HUDEP-2 (cell line): Measurements from ENCODE around the gene ZFAND3.

Source experiments
- DNase-seq, 76 experiments: peaks; one replicate each; lab custom pipeline; 2025; ENCODE audit not compliant: unreplicated experiment in 76 of 76; lab: John Stamatoyannopoulos, UW

ZFAND3 gene

DNA sequence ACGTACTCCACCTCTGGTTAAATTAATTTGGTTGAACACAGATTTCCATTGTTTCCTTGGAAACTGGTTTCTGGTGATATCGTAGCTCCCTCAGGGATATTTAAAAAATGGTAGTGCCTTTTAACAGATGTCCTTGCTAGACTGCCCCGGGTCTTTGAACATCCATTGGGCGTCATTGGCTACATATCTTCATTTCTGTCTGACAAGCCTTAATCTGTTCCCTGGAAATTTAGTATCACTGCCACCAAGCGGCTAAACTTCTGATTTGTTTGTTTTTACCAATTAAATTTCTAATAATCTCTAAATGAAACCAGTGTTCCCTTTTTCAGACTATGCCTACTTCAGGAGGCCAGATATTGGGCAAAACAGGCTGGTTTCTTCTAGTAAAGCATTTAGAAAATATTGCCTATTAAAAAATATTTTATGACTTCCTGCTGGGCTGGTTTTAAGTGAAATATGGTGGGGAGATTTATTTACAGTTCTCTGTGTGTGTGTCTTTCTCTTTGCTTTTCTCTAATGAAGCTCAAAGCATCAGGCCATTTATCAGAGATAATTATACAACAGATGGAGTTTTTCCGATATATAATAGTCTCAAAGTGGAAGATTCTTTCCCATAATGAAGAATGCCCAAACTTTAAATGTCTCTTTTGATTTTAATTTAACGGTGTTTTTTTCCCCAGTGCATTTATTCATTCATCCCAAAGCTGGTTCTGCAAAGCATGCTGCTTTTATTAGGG lies 249.5 kb downstream of the ZFAND3 start:
- no peak for DNase-seq

DNA sequence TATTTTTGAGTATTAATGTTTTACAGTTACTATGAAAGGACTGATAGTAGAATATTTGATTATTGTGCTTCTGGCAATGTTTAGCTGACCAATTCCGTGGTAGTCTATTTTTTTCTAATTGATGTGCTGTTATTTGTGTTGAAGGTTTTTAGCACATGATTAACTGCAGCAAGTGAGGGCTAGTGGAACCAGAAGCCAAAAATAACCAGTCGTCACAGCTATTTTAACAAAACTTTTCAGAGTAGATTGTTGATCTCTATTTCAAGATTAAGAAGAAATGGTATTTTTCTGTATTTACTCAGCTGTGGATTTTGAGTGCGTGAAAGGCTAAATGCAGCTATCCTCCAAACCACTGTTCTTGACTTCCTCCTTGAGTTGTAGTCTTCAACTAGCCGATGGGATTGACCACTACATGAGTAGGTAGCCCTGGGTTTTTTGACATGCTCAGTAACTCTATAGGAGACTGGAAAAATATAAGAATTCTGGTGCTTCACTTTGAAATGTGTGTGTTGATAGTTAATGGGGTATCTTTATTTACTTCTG lies 258.0 kb downstream of the ZFAND3 start:
- no peak for DNase-seq

DNA sequence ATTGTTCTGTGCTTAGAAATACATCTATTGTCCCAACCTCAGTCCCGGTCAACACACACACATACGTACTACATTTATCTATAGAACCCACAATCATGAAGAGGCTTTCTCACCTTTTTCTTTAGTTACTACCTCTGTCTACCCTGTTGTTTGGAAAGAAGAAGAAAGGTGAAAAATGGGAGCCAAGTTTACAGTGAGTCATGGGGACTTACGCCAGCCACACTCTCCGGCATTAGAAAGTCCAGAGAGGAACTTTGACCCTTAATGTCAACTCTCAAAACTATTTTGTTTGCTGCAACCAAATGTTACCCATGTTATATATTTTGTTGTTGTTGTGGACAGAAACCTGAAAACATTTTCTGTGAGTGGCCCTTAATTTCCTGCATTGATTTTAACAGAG lies 259.1 kb downstream of the ZFAND3 start:
- no peak for DNase-seq

DNA sequence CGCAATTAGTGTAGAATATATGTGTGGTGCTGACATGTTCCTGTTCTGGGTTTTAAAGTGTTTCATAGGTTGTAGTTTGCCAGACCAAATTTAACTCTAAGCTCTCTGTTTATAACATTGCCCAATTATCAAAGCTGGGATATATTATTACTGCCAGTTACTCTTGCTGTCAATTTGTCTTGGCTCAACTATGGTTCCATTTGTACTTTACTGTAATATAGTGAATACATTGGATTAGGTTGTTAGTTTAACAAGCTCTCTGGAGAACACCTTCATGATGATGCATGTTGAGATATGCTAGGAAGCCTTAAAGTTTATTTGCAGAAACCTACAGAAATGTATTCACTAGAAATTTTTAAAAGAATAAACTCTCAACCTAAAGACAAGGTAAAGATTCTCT lies 259.6 kb downstream of the ZFAND3 start:
- DNase-seq: no peak

DNA sequence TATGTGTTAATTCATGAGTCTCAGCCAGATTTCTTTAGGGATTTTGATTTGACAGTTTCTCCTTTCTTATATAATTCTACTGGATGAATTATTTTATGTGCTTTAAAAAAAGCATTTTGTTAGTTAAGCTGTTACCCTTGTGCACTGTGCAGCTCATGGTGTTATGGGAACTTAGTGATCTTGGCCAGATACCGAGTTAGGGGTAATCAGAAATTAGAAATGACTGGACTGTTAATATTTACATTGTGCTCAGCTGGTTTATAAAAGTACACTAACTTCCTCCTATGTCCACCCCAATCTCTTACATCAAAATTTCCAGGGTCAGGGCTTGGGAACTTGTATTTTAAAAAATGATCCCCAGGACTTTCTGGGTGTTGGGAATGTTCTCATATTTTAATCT lies 260.0 kb downstream of the ZFAND3 start:
- DNase-seq: no peak

DNA sequence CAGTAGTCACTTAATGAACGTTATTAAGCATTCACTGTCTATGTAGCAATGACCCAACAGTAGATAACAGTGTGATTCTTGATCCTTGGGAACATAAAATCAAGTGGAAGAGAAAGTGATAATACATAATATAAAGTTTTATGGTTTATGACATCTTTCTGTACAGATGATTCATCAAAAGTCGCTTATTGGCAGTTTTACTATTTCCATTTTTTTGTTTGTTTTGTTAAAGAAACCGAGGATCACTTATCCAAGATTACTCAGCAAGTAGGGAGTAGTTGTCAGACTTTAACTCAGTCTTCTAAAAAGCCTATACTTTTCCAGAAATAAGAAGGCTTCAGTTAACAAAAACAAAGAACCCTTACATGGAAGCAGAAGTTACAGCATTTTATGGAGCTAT lies 260.8 kb downstream of the ZFAND3 start:
- DNase-seq: no peak

DNA sequence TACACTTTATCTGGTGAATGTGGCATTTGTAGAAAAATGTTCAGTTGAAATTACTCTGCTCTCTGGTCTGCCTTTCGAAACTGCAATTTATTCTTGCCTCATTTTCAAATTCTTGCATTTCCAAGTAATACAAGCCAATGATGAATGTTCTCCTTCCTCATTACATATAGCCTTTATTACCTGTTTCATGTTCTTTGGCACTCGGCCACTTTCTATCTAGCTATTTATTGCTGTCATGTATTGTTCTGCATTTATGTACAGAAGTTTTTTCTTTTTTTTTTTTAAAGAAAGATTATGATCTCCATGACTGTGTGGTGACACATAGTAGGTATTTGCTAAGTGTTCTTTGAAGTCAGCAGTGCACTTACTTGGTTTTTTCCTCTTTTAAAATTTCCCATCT lies 261.4 kb downstream of the ZFAND3 start:
- no peak for DNase-seq

DNA sequence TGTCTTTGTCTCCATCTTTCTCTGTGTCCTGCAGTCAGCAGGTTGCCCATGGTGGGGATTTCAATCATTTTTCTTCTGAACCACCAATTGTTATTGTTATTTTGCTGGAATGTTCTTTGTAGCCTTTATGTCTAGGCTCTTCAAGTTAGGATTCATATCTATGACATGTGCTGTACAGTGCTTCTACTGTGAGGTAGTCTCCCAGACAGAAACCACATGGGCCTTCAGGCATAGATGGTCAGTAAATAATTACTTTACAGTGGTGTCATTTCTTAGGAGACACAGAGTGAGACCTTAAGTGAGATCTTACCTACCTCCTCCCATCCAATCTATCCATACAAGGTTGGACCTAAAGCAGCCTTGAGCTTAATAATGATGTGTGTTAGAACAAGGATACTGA lies 265.5 kb downstream of the ZFAND3 start:
- DNase-seq: no peak

DNA sequence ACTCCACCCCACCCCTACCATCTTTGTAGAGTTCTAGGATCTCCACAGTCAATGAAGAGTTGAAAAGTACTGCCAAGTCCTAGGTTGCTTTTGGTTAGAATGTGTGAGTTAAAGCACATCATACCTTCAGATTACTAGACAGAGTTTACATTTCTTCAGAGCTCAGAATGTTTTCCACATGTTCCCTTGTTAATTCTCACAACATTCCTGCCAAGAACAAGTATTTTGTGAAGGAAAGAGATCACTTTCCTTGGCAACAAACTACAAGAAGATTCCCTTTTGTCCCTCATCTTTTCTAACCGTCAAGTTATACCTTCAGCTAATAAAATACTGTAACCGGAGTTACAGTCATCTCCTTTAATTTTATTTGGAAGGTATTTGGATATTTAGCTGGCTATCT lies 266.8 kb downstream of the ZFAND3 start:
- no peak for DNase-seq

DNA sequence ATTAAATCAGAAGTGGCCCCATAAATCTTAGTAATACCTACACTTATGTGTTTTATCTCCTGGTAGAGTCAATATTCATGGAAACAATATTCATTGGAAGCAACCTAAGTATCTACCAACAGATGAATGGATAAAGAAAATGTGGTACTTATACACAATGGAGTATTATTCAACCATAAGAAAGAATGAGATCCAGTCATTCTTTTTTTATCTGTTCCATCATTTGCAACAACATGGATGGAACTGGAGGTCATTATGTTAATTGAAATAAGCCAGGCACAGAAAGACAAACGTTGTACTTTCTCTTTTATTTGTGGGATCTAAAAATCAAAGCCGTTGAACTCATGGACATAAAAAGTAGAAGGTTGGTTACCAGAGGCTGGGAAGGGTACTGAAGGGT lies 268.5 kb downstream of the ZFAND3 start:
- no peak for DNase-seq

DNA sequence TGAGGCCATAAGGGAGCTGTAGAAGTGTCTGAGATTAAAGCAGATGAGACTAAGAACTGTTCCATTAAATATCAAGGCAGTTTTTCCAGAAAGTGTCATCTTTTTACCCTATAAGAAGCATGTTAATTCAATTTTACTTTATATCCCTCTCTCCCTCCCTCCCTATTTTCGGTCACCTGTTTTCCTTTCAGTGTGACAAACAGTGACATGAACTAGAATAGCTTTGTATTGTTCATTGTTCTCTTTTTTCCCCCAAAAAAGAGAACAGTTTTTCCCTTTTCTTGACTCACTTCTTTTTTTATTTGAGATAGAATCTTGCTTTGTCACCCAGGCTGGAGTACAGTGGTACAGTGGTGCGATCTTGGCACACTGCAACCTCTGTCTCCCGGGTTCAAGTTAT lies 269.3 kb downstream of the ZFAND3 start:
- no peak for DNase-seq

DNA sequence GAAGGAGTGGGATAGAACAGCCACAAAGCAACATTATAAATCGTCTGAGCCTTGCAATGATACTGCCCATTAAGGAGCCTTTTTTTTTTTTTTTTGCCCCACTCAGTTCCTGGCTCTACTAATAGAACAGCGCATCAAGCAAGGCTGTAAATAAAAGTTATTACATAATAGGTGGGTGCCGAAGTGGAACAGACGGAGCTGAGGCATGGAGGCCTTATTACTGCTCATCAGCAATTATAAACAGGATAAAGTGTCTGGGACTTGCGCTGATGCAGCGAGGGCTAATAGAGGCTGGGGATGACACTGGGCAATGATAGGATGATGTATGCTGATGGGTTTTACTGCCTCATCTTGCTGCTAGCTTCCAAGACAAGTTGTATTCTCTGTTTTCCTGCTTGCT lies 272.1 kb downstream of the ZFAND3 start:
- no peak for DNase-seq

DNA sequence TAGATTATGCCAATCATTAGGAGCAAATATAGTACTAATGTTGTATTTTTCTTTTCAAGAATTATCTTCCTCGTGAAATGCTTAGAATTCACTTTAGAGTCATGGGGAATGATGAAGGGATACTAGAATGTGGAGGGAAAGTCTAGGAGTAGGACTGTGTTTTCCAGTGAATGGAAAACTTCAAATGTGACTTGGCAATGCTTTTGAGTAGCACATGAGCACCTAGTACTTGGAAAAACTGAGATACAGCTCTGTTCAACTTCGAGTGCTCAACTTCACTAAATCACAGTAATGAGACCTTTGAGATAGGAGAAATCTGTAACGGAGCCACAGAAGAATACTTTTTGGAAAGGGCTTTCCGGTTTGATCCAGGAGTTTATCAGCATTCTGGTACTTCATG lies 272.9 kb downstream of the ZFAND3 start:
- DNase-seq: no peak

DNA sequence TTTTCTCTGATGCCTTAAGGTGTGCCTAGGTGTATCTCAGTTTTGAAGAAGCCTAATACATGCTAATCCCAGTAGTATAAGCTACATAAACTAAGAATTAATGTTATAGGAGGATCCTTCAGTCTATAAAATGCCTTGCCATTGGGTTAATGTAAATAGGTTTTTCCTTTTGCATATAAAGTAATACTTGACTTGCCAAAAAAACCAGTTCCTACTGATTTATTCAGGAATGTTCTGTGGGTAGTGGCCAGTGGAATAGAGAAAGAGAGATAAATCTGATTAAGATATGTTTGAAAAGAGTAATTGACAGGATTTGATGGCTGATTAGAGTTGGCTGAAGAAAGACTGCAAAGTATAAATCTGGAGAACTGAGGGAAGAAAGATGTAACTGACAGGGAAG lies 273.4 kb downstream of the ZFAND3 start:
- no peak for DNase-seq

DNA sequence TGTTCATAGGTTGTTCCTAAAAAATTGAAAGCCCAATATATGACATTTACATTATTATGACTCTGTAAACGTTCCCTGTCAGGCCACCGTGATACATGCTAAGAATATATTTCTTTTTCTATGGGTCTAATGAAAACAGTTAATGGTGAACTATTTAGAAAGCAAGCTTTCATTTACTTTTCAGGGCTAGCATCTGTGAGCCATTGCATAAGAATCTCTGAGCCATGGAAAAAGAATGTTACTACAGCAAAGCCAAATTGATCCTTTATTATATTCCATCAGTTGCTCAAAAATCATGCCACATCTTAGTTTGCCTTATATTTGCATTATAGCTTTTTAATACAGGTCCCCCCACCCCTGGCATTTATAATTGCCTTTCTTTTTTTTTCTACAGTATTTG lies 275.5 kb downstream of the ZFAND3 start:
- DNase-seq: no peak

DNA sequence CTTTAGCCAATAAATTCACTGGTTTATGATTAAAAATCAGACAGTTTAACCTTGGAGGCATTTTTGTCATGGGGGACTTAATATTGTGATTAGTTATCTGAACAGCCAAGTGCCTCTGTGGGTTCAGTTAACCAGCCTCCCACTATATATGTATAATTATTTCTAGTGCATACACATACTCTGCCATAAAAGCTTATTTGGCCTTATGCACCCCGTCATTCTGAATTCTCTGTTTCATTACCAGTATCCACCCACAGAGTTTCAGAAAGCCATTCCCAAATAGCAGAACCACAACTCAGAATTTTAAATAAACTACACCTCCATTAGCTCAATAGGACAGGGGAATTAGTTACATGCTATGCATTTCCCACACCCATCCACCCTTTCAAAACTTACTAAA lies 279.7 kb downstream of the ZFAND3 start:
- no peak for DNase-seq

DNA sequence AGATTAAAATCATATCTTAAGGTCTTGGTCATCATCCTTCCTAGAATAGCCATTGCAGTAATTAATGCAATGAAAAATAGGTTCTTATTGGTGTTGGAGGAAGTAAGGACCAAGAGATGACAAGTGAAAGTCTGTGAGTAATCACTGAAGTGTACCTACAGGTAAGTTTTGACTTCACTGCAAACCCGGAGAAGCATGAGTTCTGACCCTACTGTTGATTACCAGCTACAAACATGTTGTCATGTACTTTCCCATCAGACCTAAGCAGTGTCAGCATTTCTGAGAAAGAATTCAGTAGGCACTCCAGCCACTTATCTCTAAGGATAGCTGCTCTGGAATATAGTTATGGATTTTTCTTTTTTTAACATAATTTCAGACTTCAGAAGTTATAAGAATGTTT lies 280.9 kb downstream of the ZFAND3 start:
- no peak for DNase-seq

DNA sequence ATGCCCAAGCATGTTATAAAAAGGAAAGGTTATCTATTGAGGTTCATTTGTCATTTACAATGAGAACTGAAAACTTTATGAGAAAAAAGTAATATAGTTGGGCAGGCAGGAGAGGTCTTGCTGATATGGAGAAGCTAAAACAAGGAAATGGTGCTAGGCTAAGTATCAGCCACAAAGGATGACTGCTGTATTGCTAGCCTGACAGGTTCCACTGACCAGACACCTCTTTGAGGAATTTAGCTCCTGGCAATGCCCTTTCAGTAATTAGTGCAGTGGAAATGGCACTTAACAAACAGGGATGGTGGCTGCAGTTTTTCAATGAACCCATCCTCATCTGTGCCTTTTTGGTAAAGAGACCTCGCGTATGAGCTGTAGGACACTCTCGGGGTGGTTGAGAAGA lies 284.4 kb downstream of the ZFAND3 start:
- no peak for DNase-seq

DNA sequence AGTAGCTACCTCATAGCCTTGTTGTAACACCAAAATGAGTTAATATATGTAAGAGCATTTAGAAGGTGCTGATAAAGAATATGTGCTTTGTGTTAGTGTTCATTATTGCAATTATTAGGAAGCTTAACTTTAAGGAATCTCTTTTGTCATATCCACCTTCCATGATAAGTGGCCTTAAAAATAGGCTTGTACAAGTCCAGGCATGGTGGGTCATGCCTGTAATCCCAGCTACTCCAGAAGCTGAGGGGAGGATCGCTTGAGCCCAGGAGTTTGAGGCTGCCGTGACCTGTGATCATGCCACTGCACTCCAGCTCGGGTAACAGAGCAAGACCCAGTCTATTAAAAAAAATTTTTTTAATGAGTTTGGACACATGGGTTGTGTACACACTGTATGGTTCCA lies 285.5 kb downstream of the ZFAND3 start:
- DNase-seq: no peak

DNA sequence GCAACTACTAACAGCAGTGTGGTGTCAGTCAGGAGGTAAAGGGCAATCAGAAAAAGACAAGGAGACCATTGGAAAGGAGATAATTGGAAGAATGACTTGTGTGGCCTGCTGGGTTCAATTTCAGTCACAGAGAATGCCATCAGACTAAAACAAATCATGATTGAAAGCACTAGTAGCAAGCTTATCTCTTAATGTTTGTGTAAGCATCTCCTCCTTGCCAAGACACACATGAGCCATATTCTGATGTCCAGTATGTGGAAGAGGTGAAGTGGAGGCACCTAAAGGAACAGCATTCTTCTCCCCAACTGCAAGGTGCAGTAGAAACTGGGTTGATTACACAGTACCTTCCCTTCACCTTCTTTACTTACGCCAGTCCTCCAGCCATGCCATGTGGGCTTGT lies 287.5 kb downstream of the ZFAND3 start:
- no peak for DNase-seq

DNA sequence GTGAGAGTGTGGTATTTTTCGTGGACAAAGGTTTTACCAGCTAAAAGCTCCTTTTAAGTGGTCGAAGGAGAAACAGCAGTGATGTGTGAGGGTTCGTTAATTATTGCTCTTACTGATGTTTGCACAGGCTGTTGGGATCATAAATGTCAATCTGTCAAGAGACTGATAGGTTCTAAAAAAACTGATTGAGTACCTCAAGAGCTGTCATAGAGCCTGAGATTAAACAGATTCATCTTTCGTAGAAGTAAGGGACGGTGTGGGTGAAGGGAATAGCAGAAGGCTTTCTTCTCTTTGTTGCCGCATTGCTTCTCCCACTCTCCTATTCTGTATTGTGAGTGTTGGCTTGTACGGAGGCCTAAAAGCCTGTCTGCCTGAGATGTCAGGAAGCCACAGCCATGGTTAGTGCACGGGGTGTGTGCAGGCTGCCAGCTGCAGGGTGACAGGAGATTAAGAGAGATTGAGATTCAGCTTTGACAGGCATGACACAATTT lies 291.0 kb downstream of the ZFAND3 start:
- DNase-seq: no peak

DNA sequence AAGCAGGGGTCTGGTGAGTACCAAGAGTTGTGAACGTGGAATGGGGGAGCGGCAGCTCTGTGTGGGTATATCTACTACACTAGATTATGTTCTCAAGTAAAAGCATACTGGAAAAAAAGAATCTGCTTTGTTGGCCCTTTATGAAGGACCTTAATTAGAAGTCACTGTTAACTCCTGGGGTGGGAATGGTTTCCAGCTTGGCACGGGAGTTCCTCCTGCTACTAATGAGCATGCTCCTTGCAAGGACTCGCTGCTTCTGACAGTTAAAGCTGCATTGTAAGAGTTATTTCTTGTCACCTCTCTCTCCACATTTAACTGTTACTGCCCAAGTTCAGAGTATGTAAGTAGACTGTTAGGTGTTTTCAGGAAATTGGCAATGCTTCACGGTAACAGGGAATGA lies 292.7 kb downstream of the ZFAND3 start:
- DNase-seq: no peak
